Measurements from ENCODE around the gene RIN3. TPM values are rescaled to one million over a fixed set of nuclear protein-coding genes. Genes with fewer than 3 reads are reported as not detected.
A peak's percentile ranks its signal among the peaks of the same experiment; 100 is the strongest.

RIN3 gene
- total RNA-seq, 1 donor from 2014 or later = 0.51 TPM

GRCh38 chr14:92706386-92706785, 192.8 kb downstream of the RIN3 start:
- no peak for DNase-seq (ENCODE audit: low read depth)

- no peak for DNase-seq (ENCODE audit: low read depth)
These were observed 195.9 kb downstream of the RIN3 start for GRCh38 chr14:92709340-92710000.

DNA sequence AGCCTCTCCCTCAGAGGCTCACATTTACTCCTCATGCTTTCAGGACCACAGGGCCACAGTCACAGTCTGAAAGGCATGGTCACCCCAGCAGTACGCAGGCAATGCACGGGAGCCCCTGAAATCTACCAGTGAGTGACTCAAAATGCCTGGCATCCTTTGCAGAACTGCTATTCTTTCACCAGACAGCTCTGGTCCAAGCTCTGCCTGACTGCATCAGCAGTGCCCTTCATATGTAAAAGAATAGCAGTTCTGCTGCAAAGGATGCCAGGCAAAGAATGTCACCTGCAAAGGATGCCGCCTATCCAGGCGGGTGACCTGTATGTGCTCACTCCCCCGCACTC, 196.4 kb downstream of the RIN3 start:
- no peak for DNase-seq (ENCODE audit: low read depth)

DNA sequence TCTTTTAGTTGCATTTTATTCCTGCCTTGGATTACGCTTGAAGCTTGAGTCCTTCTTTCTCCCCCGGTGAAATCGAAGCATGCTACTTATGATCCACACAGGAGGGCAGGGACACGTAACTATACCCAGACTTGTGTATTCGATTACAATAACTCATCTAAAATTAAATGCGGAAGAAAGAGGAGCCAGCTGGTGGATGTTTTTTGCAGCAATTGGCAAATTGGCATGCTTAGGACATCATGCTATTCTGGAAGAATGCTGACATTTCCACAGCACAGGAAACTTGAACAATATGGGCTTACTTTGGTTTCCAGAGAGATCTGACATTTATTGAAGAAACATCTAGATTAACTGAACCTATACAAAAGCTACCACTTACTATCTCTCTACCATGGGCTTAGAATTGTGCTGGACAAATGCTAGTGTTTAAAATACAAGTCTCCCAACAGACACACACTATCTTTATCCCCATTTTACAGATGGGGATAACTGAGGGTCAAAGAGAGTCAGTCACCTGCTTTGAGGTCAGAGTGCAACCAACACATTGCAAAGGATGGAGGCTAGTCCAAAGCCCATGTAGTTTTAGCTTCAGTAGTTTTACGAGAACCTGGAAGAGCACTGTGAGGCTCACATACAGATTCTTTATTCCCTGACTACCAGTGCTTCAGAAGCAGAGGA, 198.5 kb downstream of the RIN3 start:
- DNase-seq (ENCODE audit: low read depth) = no peak

- DNase-seq (ENCODE audit: low read depth) = no peak
These were observed 199.1 kb downstream of the RIN3 start for GRCh38 chr14:92712654-92713051.

DNA sequence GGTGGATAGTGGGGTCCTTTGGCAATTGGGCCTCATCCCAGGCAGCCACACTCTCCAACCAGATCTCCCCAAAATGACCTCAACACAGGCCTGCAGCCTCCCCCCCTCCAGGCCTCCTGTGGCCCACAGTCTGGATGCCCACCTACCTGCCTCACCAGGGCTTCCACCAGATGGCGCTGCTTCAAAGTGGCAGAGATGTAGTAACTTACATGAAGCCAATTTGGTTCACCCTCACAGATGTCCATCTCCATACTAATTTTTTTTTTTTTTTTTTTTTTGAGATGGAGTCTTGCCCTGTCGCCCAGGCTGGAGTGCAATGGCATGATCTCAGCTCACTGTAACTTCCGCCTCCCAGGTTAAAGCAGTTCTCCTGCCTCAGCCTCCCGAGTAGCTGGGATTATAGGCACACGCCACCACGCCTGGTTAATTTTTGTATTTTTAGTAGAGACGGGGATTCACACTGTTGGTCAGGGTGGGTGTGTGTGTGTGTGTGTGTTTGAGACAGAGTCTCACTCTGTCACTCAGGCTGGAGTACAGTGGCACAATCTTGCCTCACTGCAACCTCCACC, 201.2 kb downstream of the RIN3 start:
- peak; percentile 78 for DNase-seq (ENCODE audit: low read depth)

GRCh38 chr14:92716131-92716530, 202.6 kb downstream of the RIN3 start:
- DNase-seq (ENCODE audit: low read depth) = peak; percentile 85

GRCh38 chr14:92717571-92718042, 204.0 kb downstream of the RIN3 start:
- DNase-seq (ENCODE audit: low read depth) = no peak

DNA sequence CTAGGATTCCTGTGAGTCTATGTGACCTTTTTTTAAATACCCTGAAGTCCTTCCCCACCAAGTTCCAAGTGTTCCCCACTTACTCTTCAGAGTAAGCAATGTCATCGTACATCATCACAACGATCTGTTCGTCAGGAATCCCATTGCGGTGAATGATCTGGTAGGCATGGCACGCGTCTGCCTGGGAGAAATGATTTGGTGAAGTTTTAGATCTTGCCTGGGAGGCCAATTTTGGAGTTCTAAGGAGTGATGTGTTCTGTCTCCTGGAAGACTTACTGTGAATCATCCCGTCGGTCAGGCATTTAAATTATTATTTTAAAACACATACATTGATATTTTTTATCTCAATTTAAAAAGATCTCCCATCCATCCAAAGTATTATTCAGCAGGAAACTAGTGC, 205.1 kb downstream of the RIN3 start:
- DNase-seq (ENCODE audit: low read depth) = no peak

DNA sequence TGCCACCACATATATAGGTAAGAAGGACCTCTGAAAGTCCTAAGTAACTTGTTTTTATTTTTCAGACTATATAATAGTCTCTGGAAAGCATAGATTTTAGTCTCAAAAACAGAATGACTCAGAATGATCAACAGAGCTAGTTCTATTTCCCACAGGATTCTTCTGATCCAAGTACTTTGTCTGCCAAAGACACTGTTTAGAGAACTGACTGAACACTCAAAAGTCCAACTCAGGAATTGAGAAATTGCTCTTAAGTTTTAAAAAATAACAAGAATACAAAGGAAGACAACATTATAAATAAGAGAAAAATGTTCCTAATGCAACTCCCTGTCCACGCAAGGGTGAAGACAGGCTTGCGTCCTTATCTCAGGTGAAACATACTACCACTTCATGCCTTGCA, 205.8 kb downstream of the RIN3 start:
- DNase-seq (ENCODE audit: low read depth) = no peak

GRCh38 chr14:92719890-92720323, 206.3 kb downstream of the RIN3 start:
- no peak for DNase-seq (ENCODE audit: low read depth)

- peak; percentile 13 for DNase-seq (ENCODE audit: low read depth)
These were observed 211.1 kb downstream of the RIN3 start for GRCh38 chr14:92724516-92725340.

DNA sequence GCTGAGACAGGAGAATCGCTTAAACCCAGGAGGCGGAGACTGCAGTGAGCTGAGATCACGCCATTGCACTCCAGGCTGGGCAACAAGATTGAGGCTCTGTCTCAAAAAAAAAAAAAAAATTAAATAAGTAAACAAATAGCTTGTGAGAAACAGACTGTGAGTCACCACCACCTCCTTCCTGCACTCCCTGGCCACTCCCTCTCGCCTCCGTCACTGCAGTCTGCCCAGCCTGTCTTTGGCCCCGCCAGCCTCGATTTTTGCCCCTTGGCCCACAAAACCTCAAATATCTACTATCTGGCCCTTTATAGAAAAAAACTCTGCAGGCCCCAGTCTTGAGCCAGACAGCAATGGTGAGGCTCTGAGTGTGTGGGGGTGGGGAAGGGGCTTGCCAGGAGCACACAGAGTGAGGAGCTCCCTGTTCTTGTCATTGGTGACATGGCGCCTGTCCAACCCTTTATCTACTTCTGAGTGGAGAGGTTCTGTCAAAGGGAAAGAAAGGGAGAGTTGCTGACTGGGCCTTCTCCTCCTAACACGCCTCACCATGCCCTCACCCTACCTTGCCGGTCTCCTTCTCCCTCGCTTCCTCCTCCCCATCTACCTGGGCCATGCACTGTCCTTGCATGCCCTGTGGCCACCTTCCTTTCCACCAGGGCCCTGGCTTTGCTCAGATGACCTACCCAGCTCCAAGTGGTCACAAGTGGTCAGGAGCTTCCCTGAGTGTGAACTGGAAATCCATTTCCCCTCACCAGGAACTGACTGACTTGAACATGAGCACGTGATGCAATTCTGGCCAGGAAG, 212.8 kb downstream of the RIN3 start:
- peak; percentile 67 for DNase-seq (ENCODE audit: low read depth)

GRCh38 chr14:92726933-92727262, 213.3 kb downstream of the RIN3 start:
- DNase-seq (ENCODE audit: low read depth) = no peak

DNA sequence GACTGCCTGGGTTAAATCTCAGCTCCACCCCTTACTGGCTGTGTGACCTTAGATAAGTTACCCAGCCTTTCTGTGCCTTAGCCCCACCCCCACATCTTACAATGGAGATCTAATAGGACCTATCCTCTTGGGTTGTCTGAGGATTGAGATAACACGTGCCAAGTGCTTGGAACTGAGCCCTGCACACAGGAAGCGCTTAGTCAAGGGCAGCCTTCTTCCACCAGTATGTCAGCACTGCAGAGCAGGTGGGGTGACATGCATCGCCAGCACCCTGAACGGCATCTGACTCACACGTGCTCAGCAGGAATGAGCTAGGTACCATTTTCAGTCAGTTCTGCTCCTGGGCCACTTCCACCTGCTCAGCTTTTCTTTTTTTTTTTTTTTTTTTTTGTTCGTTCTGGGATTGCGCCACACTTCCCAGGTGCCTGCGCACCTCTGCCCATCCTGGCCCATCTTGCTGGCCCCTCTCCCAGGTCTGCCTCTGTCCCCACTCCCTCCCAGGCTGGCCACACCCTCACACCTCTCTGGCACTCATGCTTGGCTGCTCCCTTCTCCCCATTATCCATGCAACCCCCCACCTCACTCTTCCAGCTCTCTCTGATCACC, 215.3 kb downstream of the RIN3 start:
- DNase-seq (ENCODE audit: low read depth) = peak; percentile 78

GRCh38 chr14:92729634-92730358, 216.2 kb downstream of the RIN3 start:
- peak; percentile 92 for DNase-seq (ENCODE audit: low read depth)

GRCh38 chr14:92731622-92732115, 218.1 kb downstream of the RIN3 start:
- no peak for DNase-seq (ENCODE audit: low read depth)

- DNase-seq (ENCODE audit: low read depth) = no peak
These were observed 219.4 kb downstream of the RIN3 start for GRCh38 chr14:92733007-92733406.

GRCh38 chr14:92734618-92735017, 221.0 kb downstream of the RIN3 start:
- DNase-seq (ENCODE audit: low read depth) = no peak

DNA sequence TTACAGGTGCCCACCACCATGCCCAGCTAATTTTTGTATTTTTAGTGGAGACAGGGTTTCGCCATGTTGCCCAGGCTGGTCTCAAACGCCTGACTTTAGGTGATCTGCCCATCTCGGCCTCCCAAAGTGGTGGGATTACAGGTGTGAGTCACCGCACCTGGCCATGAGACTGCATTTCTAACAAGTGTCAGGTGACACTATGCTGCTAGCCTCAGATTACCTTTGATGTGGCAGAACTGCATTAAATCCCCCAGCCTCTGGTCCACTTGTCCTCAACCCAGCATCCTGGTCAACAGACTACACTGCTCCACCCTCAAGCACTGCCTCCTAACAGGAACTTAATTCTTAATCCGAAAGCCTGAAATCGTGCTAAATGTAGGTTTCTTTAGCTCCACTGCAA, 221.8 kb downstream of the RIN3 start:
- DNase-seq (ENCODE audit: low read depth) = no peak

Measured in myocyte (in vitro differentiated cells).